Lung (tissue), 12 donors: ENCODE data around the gene CTTN. TPM values are rescaled to one million over a fixed set of nuclear protein-coding genes. Genes with fewer than 3 reads are reported as not detected.

Source experiments
- ATAC-seq: fragments of 200-7000 bp; cut with Tn5 transposase; one replicate; pipeline ENCODE4 v1.9.1; 2020; ENCODE audit warnings: moderate number of reproducible peaks; ENCODE audit not compliant: insufficient read depth, low FRiP score
- DNase-seq, 3 donors: peaks; one replicate each; pipeline ENCODE4 v3.0.0-alpha.2; 2013 to 2017
- H3K27ac ChIP-seq, 2 donors: one replicate each; pipeline ENCODE4 v1.5.1; 2013; ENCODE audit warnings: mild to moderate bottlenecking in 2 of 2, moderate library complexity in 2 of 2, control low read depth in 1 of 2, inconsistent platforms in 1 of 2, low read depth in 1 of 2, low read length in 1 of 2
- H3K27me3 ChIP-seq, 3 donors: one replicate each; pipeline ENCODE4 v1.5.1; 2013; ENCODE audit warnings: low read length in 2 of 3; ENCODE audit not compliant: control insufficient read depth in 3 of 3, insufficient read depth in 3 of 3
- H3K36me3 ChIP-seq, 4 donors: one replicate each; pipeline ENCODE4 v1.5.1; 2013; ENCODE audit warnings: low read length in 4 of 4, mild to moderate bottlenecking in 1 of 4, moderate library complexity in 1 of 4; ENCODE audit not compliant: control insufficient read depth in 4 of 4, insufficient read depth in 4 of 4
- H3K4me1 ChIP-seq, 5 donors: one replicate each; pipeline ENCODE4 v1.5.1; 2013; ENCODE audit warnings: low read length in 5 of 5, mild to moderate bottlenecking in 2 of 5, moderate library complexity in 1 of 5; ENCODE audit not compliant: control insufficient read depth in 5 of 5, insufficient read depth in 5 of 5
- H3K4me3 ChIP-seq: one replicate; pipeline ENCODE4 v1.5.1; 2013; ENCODE audit warnings: mild to moderate bottlenecking, control low read depth, moderate library complexity
- H3K9ac ChIP-seq, 2 donors: one replicate each; pipeline ENCODE4 v1.5.1; 2013; ENCODE audit warnings: low read length in 2 of 2, control low read depth in 1 of 2; ENCODE audit not compliant: insufficient read depth in 1 of 2
- H3K9me3 ChIP-seq, 4 donors: one replicate each; pipeline ENCODE4 v1.5.1; 2013; ENCODE audit warnings: low read length in 3 of 4, mild to moderate bottlenecking in 1 of 4, moderate library complexity in 1 of 4; ENCODE audit not compliant: control insufficient read depth in 4 of 4, insufficient read depth in 3 of 4
- CTCF ChIP-seq: IDR thresholded peaks from 2 replicates; pipeline ENCODE4 v1.5.1; 2012; ENCODE audit warnings: mild to moderate bottlenecking; ENCODE audit errors: control extremely low read depth, extremely low read depth
- WGBS, 2 donors: extraction: QIAGEN DNeasy Blood & Tissue Kit; methylation state at CpG; one replicate each; pipeline ENCODE4 v1.1.7; 2013; 5-methylcytosine and 5-hydroxymethylcytosine counted together
- polyA plus RNA-seq, 2 donors: library from polyadenylated mRNA; stranded (reverse); fragments of 200-250 nt; gene quantifications; one replicate each; pipeline ENCODE4 v1.2.1, GENCODE V29; 2013
- total RNA-seq, 2 donors: library from RNA; depleted of rRNA in 1 of 2; stranded (reverse); fragments of >200 nt in 1 of 2; gene quantifications; one replicate each; pipeline ENCODE4 v1.2.1, GENCODE V29; 2014 to 2021
- donor health status: control.
- donor health status: control.
- donor health status: Bipolar disorder and iron deficiency.
- donor health status: healthy.
- donor health status: DM: yes; HTN: yes; CAD: no.

Gene CTTN
- total and polyA plus RNA-seq, 4 donors, result 89.8 to 235 (median 154) TPM

GRCh38 chr11:70376621-70377020 is 21.7 kb upstream of the CTTN start:
- DNase-seq (no peak), ATAC-seq (no peak)
- no peaks in the 10 kb centered on the region for H3K4me1 ChIP-seq
- no peaks in the 10 kb centered on the region for H3K27me3 ChIP-seq
- H3K4me3 ChIP-seq, result no peak overlapping the region
- H3K36me3 ChIP-seq, result peaks cover 22 to 49% (median 27%) of the 10 kb centered on the region in 4 donors
- no peak for TF ChIP-seq CTCF
- H3K9ac ChIP-seq, result no peak overlapping the region
- H3K27ac ChIP-seq, result no peak overlapping the region
- 91 to 97% methylated on average over 12 of the region's 12 CpGs for WGBS, 2 donors
- H3K9me3 ChIP-seq, result no peaks in the 10 kb centered on the region

- no peak for TF ChIP-seq CTCF
- H3K9ac ChIP-seq, result no peak overlapping the region
- no peaks in the 10 kb centered on the region for H3K4me1 ChIP-seq
- 81 to 92% methylated on average over 8 of the region's 8 CpGs for WGBS, 2 donors
- no peaks in the 10 kb centered on the region for H3K9me3 ChIP-seq
- H3K36me3 ChIP-seq, result peaks cover 19 to 49% (median 30%) of the 10 kb centered on the region in 4 donors
- no peak for ATAC-seq
- H3K27ac ChIP-seq, result no peak overlapping the region
- H3K4me3 ChIP-seq, result no peak overlapping the region
- no peak for DNase-seq
- no peaks in the 10 kb centered on the region for H3K27me3 ChIP-seq
Observed at GRCh38 chr11:70377645-70378044, 20.7 kb upstream of the CTTN start.

- Histone ChIP-seq H3K9me3 (no peaks in the 10 kb centered on the region), H3K4me3 (no peak overlapping the region), H3K27ac (no peak overlapping the region), H3K36me3 (peaks cover 11 to 43% (median 26%) of the 10 kb centered on the region in 4 donors), H3K9ac (no peak overlapping the region), H3K27me3 (no peaks in the 10 kb centered on the region), H3K4me1 (no peaks in the 10 kb centered on the region)
- 83 to 95% methylated on average over 9 of the region's 9 CpGs for WGBS, 2 donors
- TF ChIP-seq CTCF, result no peak
- DNase-seq, result no peak
- ATAC-seq, result no peak
Observed at GRCh38 chr11:70378506-70379134, 19.7 kb upstream of the CTTN start.

- Histone ChIP-seq H3K27me3 (no peaks in the 10 kb centered on the region), H3K36me3 (peaks cover 2 to 36% (median 32%) of the 10 kb centered on the region in 4 donors), H3K4me1 (peaks cover 0 to 5% (median 0%) of the 10 kb centered on the region in 5 donors), H3K27ac (no peak overlapping the region), H3K9me3 (no peaks in the 10 kb centered on the region), H3K9ac (no peak overlapping the region), H3K4me3 (no peak overlapping the region)
- no peak for DNase-seq
- ATAC-seq, result no peak
- no peak for TF ChIP-seq CTCF
- 96 to 97% methylated on average over 8 of the region's 8 CpGs for WGBS, 2 donors
Observed at GRCh38 chr11:70381350-70381749, 17.0 kb upstream of the CTTN start.
